Activated naive CD4-positive, alpha-beta T cell treated with anti-CD3 and anti-CD28 coated beads, Interleukin-2, amount 50 U/mL, for 72 hours (primary cell): Measurements from ENCODE around the gene TSEN34. TPM values are rescaled to one million over a fixed set of nuclear protein-coding genes. Genes with fewer than 3 reads are reported as not detected.

Source experiments
- ATAC-seq, 2 donors: fragments of 150-1000 bp; cut with Tn5 transposase; 2 replicates each; pipeline ENCODE4 v1.10.0; 2021; ENCODE audit warnings: mild to moderate bottlenecking in 2 of 2, moderate library complexity in 2 of 2
- DNase-seq, 2 donors: peaks; one replicate each; pipeline ENCODE4 v3.0.0; 2021 to 2022; ENCODE audit warnings: low spot score in 2 of 2
- H3K27ac Mint-ChIP-seq, 2 donors: one replicate each; pipeline ENCODE4 v1.8.0; 2022; ENCODE audit warnings: mild to moderate bottlenecking in 2 of 2, mixed read lengths in 2 of 2
- H3K36me3 Mint-ChIP-seq, 2 donors: one replicate each; pipeline ENCODE4 v1.8.0; 2022; ENCODE audit warnings: mixed read lengths in 2 of 2
- H3K9me3 Mint-ChIP-seq, 2 donors: one replicate each; pipeline ENCODE4 v1.8.0; 2022; ENCODE audit warnings: mixed read lengths in 2 of 2
- total RNA-seq, 2 donors: library from RNA; stranded (reverse); gene quantifications; one replicate each; pipeline ENCODE4 v1.2.3, GENCODE V29; 2022

The TSEN34 gene
- 10 to 100 TPM; 10.2 to 15.8 TPM for total RNA-seq

- DNase-seq (peak; percentile 90 to 92), ATAC-seq (peak; percentile 13 to 36)
- Mint-ChIP-seq H3K36me3 (peaks cover 11 to 18% of the 10 kb centered on the region in 2 donors), H3K9me3 (no peaks in the 10 kb centered on the region), H3K27ac (peak within 1 kb of the TSS; percentile 95 to 100)
These were observed at the start of gene TSEN34 for GRCh38 chr19:54191011-54191810. TSEN34 (plus strand) TSS chr19:54191308; CDS start chr19:54191365, 57 bp downstream.

DNA sequence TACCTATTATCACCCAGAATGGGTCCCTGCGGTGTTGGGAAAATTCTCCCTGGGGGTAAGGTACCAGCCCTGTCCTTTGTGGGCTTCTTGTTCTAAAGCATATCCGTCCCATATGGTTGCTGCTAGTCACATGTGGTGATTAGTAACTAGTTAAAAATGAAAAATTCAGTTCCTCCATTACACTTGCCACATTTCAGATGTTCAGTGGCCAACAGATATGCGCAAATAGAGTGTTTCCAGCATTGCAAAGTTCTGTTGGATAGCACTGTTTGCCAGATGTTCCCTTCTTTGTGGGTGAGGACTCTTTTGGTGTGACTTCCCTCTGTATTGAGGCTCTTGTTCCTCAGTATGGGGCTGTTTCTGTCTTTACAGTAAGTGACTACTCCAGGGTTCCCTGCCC, 49.8 kb upstream of the TSEN34 start:
- no peaks in the 10 kb centered on the region for H3K9me3 Mint-ChIP-seq
- peaks cover 11 to 31% of the 10 kb centered on the region in 2 donors for H3K36me3 Mint-ChIP-seq
- ATAC-seq (no peak), DNase-seq (no peak)
- peak overlapping the region in 1 of 2 donors; percentile 85 for H3K27ac Mint-ChIP-seq

DNA sequence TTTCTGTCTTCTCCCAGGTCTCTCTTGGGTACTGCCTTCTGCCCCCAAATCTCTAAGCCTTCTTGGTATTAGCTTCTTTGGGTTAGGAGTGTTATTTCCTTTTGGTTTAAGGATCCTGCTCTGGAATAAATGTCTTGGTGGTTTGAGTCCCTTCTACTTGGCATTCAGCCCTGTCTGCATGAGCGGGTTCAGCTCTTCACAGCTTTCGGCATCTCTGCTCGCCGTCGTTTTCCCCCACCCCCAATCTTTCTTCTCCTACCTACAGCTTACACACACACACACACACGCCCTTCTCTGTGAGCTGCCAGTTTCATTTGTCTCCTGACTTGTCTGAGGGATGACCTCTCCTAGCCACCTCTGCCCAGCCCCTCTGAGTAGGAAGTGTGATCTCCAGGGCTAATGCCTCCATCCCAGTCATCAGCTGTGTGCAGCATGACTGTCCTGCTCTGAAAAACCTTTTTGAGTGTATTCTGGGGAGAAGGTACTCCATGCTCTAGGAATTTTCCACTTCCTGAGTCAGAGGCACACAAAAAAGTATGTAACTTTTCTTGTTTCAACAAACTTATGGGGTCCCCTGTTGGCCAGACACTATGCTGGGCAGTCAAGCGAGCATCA, 48.8 kb upstream of the TSEN34 start:
- Mint-ChIP-seq H3K27ac (peak overlapping the region in 1 of 2 donors; percentile 85), H3K36me3 (peaks cover 11 to 37% of the 10 kb centered on the region in 2 donors), H3K9me3 (no peaks in the 10 kb centered on the region)
- ATAC-seq (no peak), DNase-seq (no peak)

DNA sequence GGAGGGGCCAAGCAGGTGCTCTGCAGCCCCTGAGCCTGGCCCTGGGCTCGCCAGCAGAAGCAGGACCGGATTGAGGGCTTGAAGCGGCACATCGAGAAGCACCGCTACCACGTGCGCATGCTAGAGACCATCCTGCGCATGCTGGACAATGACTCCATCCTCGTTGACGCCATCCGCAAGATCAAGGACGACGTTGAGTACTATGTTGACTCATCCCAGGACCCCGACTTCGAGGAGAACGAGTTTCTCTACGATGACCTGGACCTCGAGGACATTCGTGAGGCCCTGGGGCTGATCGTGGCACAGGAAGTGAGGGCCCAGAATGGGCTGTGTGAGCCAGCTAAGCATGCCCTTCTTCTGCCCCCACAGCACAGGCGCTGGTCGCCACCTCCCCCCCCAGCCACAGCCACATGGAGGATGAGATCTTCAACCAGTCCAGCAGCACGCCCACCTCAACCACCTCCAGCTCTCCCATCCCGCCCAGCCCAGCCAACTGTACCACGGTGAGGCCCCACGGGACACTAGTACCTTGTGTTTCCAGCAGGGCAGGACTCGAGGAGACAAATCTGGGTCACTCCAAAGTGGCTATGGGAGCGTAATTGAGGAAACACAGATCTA, 45.5 kb upstream of the TSEN34 start:
- no peak for ATAC-seq

DNA sequence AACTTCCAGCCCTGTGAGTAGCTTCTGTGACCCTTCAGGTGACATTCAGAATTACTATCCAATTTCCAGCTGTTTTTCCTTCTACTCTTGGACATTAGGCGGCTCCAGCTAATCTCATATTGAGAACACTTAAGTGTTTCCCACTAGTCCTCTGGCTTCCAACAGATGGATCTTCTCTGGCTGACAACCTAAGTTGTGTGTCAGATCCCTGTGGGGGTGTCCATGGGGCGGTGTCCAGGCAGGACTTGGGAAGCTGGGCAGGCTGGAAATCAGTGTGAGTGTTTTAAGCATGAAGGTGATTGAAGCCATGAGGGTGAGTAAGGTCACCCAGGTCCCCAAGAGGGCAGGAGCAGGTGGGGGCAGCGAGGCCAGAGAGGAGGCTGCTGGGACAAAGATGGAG, 43.4 kb upstream of the TSEN34 start:
- Mint-ChIP-seq H3K36me3 (peaks cover 0 to 27% of the 10 kb centered on the region in 2 donors), H3K9me3 (no peaks in the 10 kb centered on the region), H3K27ac (peak overlapping the region in 1 of 2 donors; percentile 33)
- DNase-seq, result no peak
- ATAC-seq, result no peak

More for the DNA sequence above, 45.5 kb upstream of the TSEN34 start:
- H3K9me3 Mint-ChIP-seq, result no peaks in the 10 kb centered on the region
- peaks cover 0 to 27% of the 10 kb centered on the region in 2 donors for H3K36me3 Mint-ChIP-seq
- no peak for DNase-seq
- H3K27ac Mint-ChIP-seq, result no peak overlapping the region

DNA sequence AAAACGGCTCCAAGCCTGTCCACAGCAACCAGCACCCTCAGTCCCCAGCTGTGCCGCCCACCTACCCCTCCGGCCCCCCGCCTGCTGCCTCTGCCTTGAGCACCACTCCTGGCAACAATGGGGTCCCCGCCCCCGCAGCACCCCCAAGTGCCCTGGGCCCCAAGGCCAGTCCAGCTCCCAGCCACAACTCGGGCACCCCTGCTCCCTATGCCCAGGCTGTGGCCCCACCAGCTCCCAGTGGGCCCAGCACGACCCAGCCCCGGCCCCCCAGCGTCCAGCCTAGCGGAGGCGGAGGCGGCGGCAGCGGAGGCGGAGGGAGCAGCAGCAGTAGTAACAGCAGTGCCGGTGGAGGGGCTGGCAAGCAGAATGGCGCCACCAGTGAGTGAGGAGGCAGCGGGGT, 43.0 kb upstream of the TSEN34 start:
- H3K36me3 Mint-ChIP-seq, result peaks cover 0 to 28% of the 10 kb centered on the region in 2 donors

GRCh38 chr19:54149021-54149812, 41.9 kb upstream of the TSEN34 start:
- H3K36me3 Mint-ChIP-seq, result peaks cover 0 to 28% of the 10 kb centered on the region in 2 donors
- ATAC-seq, result no peak
- no peak for DNase-seq
- no peaks in the 10 kb centered on the region for H3K9me3 Mint-ChIP-seq
- peak overlapping the region; percentile 25 to 90 for H3K27ac Mint-ChIP-seq

More for the DNA sequence above, 43.0 kb upstream of the TSEN34 start:
- DNase-seq, result no peak
- H3K27ac Mint-ChIP-seq, result no peak overlapping the region
- ATAC-seq, result no peak
- H3K9me3 Mint-ChIP-seq, result no peaks in the 10 kb centered on the region

DNA sequence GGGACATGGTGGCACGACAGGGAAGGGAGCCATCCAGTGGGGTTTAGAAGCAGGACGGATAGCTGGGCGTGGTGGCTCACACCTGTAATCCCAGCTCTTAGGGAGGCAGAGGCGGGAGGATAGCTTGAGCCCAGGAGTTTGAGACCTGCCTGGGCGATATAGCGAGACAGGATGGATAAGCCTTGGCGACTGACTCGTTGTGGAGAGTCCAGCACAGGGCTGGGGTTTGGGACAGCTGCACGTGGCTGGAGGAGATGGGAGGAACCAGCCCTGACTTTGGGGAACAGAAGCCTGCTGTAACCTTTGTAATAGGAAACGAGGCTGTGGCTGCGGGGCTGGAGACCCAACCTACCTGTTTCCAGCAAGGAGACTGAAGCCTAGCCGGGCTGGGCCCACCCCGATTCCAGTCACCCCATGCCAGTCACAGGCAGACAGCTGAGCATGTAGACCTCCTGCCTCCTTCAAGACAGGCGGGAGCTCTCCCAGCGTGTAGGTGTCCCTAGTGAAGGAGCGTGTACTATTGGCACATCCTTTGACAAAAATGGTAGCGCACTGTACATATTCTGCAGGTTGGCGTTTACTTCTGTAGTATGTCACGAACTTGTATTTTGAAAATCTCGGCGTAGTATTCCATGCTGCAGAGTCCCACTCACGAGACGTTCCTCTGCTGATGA, 39.6 kb upstream of the TSEN34 start:
- Mint-ChIP-seq H3K27ac (peak overlapping the region in 1 of 2 donors; percentile 64), H3K36me3 (peaks cover 7 to 29% of the 10 kb centered on the region in 2 donors), H3K9me3 (no peaks in the 10 kb centered on the region)
- ATAC-seq (no peak), DNase-seq (no peak)

- Mint-ChIP-seq H3K27ac (no peak overlapping the region), H3K36me3 (peaks cover 12 to 24% of the 10 kb centered on the region in 2 donors), H3K9me3 (no peaks in the 10 kb centered on the region)
- ATAC-seq (no peak), DNase-seq (no peak)
These were observed 38.8 kb upstream of the TSEN34 start for GRCh38 chr19:54152267-54152666.

- no peak for ATAC-seq
- no peak for DNase-seq
- Mint-ChIP-seq H3K9me3 (no peaks in the 10 kb centered on the region), H3K27ac (peak overlapping the region in 1 of 2 donors; percentile 38), H3K36me3 (peaks cover 12 to 24% of the 10 kb centered on the region in 2 donors)
These were observed 38.1 kb upstream of the TSEN34 start for GRCh38 chr19:54152878-54153524.

GRCh38 chr19:54153731-54154326, 37.3 kb upstream of the TSEN34 start:
- Mint-ChIP-seq H3K27ac (peak overlapping the region; percentile 52 to 70), H3K9me3 (no peaks in the 10 kb centered on the region), H3K36me3 (peaks cover 12 to 24% of the 10 kb centered on the region in 2 donors)
- ATAC-seq, result no peak
- no peak for DNase-seq

DNA sequence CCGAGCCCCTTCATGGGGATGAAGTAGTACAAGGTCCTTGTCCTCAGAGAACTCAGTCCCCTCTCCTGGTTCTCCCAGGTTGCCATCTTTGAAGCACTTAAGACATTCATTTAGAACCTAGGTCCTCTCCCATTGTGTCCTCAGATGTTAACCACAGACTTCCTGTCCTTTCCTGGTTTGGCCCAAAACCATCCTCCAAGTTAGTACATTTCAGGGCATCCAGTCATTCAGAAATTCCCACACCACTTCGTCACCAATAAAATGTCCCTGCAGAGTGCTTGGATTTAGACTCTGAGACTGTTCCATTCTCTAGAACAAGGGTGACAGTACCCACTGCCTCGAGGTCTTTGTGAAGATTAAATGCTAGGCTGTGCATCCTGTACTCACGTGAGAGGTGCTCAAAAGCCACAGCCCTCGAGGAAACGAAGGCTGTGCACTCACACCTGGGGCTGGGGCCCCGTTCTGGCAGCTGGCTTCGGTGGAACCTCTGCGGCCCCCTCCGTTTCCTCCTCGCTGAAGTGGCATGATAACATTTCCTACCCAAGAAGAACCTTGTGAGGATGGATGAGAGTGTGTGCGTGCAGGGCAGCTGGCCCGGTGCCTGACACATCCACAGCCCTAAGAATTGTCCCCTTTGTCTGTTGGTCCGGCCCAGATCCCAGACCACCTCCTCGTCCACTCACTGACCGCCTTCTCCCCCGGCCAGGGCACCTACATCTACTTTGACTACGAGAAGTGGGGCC, 36.3 kb upstream of the TSEN34 start:
- Mint-ChIP-seq H3K36me3 (peaks cover 15 to 24% of the 10 kb centered on the region in 2 donors), H3K27ac (peak overlapping the region; percentile 68 to 70), H3K9me3 (no peaks in the 10 kb centered on the region)
- ATAC-seq (no peak), DNase-seq (no peak)

- peaks cover 15 to 27% of the 10 kb centered on the region in 2 donors for H3K36me3 Mint-ChIP-seq
- ATAC-seq, result no peak
These were observed 35.4 kb upstream of the TSEN34 start for GRCh38 chr19:54155694-54156093.

GRCh38 chr19:54156490-54156889, 34.6 kb upstream of the TSEN34 start:
- ATAC-seq, result no peak
- Mint-ChIP-seq H3K36me3 (peaks cover 15 to 30% of the 10 kb centered on the region in 2 donors), H3K9me3 (no peaks in the 10 kb centered on the region), H3K27ac (peak overlapping the region; percentile 67 to 93)
- DNase-seq, result no peak

More at GRCh38 chr19:54155694-54156093, 35.4 kb upstream of the TSEN34 start:
- H3K9me3 Mint-ChIP-seq, result no peaks in the 10 kb centered on the region
- H3K27ac Mint-ChIP-seq, result peak overlapping the region in 1 of 2 donors; percentile 72
- DNase-seq, result no peak
